ENCODE results near the gene SLC6A18. TPM values are rescaled to one million over a fixed set of nuclear protein-coding genes. Genes with fewer than 3 reads are reported as not detected.

The SLC6A18 gene
- total RNA-seq, 1 donor from 2014 or later: not detected

DNA sequence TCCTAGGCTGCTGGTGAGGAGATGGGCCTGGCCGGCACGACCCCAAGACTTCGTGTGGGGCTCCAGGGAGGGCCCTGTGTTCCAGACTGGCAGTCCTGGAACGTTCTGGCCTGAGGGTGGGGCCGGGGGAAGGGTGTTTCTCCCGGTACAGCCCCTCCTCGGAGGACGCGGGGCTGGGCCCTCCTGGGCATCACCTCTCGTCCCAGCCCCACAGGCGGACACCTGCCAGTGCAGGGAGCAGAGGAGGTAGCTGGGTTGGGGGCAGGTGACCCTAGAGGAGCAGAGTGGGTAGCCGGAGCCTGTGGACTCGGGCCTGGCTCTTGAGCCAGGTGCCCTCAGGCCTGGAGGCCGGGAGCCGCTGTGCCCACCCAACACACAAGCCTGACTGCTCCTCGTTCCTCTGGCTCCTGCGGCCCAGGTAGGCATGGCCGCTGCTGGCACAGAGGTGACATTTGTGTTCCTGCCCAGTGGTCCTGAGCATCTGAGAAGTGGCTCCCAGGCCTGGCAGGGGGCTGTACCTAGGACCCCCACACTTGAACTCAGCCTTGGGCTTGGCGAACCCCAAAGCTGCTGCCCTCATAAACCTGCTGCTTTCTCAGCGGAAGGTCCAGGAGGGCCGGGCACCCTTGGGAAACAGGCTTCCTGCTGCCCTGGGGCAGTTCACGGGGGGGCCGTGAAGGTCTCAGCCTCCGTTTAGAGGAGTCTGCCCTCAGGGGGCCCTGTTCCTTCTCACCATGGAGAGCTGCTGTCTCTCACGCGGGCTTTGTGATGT lies 23.0 kb upstream of the SLC6A18 start:
- no peak for FAIRE-seq

DNA sequence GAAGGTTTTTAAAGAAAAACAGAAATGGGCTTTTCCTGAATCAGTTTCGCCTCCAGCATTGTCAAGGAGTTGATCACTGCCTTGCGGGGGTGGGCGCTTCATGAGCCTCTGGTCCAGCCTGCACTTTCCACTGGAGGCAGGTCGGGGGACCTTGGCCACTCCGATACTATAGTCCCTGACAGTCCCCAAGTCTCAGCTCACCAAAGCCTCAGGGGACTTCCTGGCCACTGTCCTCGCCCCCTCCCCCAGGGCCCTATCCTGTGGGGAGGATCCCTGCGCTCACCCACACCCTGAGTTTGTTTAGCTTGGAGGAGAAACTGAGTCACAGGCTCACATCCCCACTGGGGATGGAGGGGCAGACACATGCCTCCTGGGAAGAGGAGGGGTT lies 22.4 kb upstream of the SLC6A18 start:
- FAIRE-seq (no peak), DNase-seq (ENCODE audit: low spot score in 2 of 2) (no peak)

More for the DNA sequence above, 23.0 kb upstream of the SLC6A18 start:
- no peak for DNase-seq (ENCODE audit: low spot score in 2 of 2)

DNA sequence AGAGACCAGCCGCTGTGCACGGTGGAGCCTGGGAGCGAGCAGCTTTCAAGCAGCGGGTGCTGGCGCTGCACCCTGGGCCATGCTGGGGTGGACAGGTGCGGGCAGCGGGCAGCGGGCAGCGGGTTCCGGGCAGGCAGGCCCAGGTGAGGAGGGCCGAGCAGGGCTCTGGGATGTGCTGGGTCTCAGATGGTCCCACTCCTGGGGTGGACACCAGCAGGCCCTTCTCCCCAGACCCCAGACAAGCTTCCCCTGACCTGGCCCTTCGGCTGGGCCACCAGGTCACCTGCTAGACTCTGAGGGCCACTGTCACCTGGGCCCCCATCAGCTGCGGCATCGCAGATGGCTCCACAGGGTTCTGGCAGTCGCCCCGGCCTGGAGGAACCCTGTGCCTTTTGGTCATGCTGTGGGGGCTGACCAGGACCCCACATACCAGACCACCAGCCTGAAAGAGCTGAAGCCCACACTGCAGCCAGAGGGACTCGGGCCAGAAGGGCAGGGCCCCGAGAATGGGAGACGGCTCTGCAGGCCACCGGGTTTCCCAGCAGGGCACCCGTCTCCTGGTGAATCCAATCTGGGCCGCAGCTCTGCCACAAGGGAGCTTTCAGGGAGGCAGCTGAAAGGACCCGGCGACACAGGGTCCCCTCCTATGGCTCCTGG lies 21.7 kb upstream of the SLC6A18 start:
- DNase-seq (ENCODE audit: low spot score in 2 of 2) (no peak), FAIRE-seq (no peak)

DNA sequence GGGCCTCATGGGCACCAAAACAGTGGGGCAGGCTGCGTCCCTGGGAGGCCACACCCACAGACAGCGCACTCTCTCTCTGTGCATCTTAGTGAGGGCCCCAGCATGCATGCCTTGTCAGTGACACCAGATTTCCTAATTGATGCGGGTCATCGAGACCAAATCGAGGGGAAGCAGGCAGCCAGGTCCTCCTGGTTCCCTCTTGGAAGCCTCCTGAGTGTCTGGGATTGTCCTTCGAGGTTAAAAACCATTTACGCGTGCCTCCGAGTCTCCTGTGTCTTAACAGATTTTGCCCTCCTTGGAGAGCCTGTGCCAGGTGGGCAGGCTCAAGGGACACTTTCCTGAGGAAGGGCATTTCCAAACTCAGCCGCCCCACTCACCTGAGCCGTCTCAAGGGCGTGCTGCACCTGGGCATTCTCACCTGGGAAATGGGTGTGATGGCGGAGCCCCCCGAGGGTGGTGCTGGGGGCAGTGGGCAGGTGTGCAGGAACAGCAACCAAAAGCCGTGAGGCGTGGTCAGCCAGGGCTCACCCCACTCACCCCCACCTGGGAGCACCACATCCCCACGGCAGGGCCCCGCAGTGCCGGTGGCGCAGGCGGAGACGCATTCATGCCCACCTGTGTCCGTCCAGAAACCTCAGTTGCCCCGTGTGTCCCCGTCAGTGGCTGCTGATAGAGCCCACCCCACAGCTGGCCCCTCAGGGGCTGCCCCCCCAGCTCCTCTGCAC lies 21.1 kb upstream of the SLC6A18 start:
- DNase-seq (ENCODE audit: low spot score in 2 of 2): no peak
- FAIRE-seq: no peak

DNA sequence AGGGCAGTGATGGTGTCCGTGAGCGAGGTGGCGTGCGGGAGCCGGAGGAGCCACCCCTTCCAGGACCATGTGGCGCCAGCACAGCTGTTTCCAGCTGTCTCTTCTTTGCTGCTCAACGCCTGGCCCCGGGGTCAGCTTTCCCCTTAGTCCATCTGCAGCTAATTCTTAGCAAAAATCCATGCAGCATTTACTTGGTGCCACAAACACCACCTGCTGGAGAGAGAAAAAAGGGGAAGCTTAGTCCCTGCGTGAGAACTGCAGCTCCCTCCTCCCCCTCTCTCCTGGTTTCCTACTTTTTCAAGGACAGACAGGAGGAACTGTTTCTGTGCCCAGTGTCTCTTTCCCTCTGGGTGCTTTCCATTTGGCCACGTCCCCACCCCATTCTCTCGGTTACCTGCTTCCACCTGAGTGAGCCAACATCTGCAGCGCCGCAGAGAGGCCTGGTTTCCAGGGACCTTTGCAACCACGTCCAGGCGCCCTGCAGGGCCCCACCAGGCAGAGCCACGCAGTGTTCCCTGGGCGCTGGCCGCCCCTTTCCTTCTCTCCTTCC lies 20.4 kb upstream of the SLC6A18 start:
- DNase-seq (ENCODE audit: low spot score in 2 of 2) (peak in 1 of 2 donors; percentile 46), FAIRE-seq (no peak)

DNA sequence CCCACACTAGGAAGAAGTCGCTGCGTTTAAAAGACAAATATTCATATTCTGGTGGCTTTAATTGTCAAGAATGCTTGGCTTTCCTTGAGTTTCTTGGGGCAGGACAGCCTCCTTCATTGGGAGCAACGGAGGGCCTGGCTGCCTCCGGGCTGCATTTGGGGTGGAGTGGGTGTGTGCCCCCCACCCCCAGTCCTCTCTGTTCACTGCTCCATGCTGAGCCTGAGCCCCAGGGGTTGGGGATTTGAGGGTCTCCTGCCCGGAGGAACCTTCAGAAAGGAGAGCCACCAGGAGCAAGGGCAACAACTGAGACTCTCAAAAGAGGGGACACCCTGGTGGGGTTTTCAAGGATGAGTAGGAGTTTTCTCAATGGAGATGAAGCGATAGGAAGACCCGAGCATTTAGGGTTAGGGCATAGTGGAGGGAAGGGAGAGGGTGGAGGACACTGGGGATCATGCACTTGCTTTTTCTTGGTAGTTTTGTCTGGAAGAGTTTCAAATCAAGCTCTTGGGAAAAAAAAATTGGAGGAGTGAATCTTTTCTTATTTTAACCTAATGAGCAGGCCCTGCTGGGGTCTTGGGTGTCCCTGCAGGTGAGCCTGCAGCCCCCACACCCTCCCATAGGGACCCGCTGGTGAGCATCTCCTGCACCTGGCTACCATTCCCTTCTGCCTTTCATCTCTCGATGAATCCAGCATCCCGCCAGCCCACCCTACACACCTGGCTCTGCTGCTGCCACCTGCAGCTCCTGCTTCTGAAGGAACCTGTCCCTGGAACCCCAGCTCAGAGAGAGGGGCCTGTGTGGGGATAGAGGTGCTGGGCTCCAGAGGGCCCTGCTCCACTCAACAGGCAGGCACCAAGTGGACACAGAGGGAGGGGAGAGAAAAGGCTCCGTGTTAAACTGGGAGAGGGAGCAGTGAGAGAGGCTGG lies 19.7 kb upstream of the SLC6A18 start:
- FAIRE-seq: no peak
- no peak for DNase-seq (ENCODE audit: low spot score in 2 of 2)

DNA sequence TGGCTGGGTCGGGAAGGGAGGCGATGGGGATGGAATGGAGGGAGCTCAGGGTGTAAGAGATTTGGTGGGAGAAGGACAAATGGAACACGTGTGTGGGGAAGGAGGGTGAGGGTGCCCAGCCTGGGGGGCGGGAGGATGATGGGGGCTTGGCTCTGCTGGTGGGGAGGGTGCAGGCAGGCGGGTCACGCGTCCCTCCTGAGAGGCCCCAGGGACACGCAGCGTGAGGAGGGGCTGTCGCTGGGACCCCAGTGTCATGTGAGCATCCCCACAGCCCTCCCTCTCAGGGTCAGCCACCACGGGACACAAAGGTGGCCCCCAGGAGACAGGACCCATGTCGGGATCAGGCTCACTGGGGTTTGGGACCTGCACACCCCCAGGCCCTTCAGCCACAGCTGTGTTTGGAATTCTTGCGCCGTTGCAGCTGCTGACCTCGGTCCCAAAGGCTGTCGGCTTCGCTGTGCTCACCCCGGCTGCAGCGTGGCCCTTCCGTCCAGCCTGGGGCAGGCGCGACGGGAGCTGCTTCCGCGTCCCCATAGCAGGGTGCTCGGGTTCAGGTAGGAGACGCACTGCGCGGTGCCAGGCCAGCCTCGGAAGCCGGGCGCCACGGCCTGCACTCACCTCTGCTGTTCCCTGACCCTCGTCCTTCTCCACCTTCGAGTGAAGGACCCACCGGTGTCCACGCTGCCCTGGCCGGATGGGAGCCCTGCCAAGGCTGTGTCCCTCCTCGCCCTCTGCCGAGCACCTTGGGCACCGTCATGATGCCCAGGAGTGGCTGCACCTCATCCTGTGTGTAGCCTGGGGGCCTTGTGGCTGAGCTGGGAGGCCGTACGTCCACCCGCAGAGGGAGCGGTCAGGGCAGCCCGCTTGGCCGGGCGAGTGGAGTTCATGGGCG lies 18.4 kb upstream of the SLC6A18 start:
- FAIRE-seq (no peak), DNase-seq (ENCODE audit: low spot score in 2 of 2) (no peak)

DNA sequence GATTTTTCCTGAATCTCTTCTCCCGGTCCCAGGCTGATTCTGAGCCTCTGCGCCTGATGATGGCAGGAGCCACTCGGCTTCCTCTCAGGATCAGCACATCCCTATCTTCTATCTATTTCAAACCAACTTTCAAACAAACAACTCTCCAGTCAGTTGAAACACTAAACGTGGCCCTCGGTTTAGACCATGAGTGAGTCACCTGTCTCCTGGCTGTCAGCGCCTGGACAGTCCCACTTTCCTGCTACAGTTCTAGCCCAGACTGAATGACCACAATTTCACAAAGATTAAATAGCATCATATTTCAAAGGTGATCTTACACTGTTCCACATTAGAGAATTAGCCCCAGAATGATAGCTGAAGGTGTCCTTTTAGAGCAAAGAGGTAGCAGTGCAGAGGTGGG lies 17.6 kb upstream of the SLC6A18 start:
- no peak for DNase-seq (ENCODE audit: low spot score in 2 of 2)
- FAIRE-seq: no peak

DNA sequence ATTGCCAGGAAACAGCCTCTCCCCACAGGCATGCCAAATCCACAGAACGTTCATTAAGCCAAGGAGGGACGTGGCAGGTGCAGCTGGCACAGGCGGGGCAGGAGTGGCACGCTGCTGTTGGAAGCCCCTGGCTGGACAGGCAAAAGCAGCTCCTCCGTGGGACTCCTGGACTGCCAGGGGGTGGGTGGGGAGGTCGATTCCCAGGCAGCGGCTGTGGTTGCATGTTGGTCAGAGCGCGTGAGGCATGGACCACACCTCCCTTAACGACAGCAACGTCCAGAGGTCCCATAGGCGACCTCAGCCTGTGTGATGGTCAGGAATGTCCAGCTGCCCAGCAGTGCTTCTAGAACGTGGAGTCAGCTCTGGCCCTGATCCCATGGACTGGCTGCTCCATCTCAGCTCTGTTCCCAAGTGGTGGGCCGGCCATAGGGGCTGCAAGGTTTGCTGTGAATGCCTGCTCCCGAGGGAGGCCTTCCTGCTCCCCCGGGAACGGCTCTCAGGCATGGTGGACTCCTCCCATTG lies 16.9 kb upstream of the SLC6A18 start:
- no peak for FAIRE-seq
- DNase-seq (ENCODE audit: low spot score in 2 of 2): no peak

DNA sequence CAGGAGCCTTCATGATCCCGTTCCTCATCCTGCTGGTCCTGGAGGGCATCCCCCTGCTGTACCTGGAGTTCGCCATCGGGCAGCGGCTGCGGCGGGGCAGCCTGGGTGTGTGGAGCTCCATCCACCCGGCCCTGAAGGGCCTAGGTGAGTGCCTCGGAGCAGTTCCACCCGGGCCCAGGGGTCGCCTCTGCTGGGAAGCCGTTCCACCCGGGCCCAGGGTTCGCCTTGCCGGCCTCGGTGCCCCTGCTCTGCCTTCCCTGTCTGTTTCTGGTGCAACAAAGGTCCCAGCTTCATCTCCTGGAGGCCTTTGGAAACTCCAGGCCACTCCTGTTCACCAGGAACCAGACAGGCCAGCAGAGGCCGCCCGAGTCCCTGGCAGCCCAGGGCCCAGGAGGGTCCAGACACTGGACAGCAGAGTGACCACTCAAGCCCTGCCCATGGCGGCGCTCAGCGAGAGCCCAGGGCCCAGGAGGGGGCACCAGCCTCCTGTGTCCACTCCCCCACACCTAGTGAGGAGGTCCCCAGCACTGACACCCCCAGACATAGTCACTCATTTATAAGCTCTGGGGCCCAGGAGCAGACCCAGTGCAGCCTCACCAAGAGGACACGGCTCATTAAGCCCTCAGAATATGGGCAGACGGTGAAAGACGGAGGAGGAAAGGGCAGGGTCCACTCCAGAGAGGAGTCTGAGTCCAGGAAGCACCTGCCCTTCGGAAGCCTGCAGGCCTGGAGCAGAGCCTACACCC lies 16.3 kb upstream of the SLC6A18 start:
- FAIRE-seq (no peak), DNase-seq (ENCODE audit: low spot score in 2 of 2) (peak in 1 of 2 donors; percentile 42)

DNA sequence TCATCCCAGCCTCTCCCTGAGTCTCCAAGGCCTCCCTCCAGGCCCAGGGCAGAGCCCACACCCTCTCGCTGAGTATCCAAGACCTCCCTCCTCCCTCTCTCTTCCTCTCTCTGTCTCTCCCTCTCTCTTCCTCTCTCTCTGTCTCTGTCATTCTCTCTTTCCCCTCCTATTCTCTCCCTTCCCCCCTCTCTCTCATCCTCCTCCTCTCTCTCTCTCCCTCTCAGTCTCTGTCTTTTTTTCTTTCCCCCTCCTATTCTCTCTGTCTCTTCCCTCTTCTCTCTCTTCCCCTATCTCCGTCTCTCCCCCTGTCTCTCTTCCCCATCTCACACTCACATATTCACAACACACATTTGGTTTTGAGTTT lies 15.7 kb upstream of the SLC6A18 start:
- DNase-seq (ENCODE audit: low spot score in 2 of 2) (no peak), FAIRE-seq (no peak)

DNA sequence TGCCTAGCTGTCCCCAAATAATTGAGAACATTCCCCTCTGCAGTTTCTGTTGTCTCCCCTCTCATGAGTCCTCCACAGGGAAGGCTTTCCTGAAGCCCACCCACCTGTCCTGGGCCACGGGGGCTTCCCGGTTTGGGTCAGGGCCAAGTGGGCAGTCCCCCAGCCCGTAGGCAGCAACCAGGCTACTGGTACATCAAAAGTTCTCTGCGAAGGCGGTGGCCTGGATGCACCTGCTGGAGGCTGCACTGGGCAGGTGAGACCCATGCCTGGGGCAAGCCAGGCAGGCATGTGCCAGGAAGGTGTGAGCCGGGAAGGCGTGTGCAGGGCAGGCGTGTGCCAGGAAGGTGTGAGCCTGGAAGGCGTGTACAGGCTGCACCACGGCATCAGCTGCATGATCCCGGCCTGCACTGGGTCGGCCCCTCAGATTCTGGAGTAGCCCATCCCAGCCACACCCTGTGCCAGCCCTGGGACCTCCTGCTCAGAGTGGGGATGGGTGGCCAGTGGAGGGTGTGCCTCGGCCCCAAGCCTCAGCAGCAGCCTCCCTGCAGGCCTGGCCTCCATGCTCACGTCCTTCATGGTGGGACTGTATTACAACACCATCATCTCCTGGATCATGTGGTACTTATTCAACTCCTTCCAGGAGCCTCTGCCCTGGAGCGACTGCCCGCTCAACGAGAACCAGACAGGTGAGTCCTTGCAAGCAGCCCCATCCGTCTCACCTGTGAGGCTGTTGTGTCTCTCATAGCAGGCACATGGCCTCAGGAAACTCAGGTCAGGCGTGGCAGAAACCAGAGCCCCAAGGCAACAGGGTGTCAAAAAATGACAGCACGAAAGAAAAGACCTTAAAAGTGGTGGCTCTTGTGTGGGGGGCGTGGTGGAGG lies 15.0 kb upstream of the SLC6A18 start:
- FAIRE-seq (no peak), DNase-seq (ENCODE audit: low spot score in 2 of 2) (no peak)

DNA sequence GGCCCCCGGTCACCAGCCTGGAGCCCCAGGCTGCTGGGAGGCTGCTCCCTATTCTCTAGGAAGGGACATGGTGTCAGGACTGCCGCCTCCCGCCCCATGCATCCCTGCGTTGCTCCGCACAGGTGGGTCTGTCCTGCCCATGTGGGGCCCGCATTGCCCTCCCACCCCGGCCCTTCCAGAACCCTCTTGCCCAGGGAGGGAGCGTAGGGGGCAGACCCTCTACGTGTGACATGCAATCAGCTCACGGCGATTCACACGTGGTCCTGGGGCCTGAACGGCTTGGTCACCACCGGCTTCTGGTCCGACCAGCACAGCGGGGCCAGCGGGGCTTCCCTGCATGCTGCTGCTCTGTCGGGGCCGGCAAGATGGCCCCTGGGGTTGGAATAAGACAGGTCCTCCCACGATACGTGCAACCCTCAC lies 14.3 kb upstream of the SLC6A18 start:
- FAIRE-seq: no peak
- no peak for DNase-seq (ENCODE audit: low spot score in 2 of 2)

DNA sequence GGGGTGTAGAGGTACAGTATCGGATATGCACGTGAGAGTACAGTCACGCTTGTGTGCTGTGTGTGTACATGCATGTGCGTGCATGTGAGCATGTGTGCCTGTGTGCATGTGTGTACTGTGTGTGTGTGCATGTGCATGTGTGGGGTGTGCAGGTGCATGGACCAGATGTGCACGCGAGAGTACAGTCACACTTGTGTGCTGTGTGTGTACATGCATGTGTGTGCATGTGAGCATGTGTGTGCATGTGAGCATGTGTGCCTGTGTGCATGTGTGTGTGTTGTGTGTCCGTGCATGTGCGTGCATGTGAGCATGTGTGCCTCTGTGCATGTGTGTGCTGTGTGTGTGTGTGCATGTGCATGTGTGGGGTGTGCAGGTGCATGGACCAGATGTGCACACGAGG lies 13.5 kb upstream of the SLC6A18 start:
- no peak for FAIRE-seq
- no peak for DNase-seq (ENCODE audit: low spot score in 2 of 2)

DNA sequence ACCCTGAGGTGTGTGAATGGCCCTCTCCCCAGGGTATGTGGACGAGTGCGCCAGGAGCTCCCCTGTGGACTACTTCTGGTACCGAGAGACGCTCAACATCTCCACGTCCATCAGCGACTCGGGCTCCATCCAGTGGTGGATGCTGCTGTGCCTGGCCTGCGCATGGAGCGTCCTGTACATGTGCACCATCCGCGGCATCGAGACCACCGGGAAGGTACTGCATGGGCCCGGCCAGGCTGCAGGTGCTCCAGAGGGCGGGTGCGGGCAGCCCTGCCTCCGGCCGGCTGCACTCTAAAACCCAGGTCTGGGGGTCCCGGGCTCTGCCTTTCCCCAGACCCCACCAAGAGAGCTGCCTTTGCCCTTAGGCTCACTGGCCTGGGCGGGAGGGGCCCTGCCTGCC lies 12.9 kb upstream of the SLC6A18 start:
- no peak for FAIRE-seq
- no peak for DNase-seq (ENCODE audit: low spot score in 2 of 2)

DNA sequence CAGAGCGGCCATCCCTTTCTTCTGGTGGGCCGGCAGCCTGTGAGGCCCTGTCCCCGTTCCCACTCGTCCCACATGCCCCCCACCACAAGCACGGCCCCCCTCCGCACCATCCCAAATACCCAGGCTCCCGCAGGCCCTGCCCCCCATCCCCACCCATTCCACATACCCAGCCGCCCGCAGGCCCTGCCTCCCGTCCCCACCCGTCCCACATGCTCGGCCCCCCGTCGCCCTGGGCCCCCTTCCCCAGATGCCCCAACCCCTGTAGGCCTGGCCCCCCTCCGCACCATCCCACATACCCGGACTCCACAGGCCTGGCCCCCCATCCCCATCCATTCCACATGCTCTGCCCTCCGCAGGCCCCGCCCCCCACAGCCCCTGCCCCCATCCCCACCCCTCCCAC lies 12.3 kb upstream of the SLC6A18 start:
- DNase-seq (ENCODE audit: low spot score in 2 of 2) (no peak), FAIRE-seq (no peak)

DNA sequence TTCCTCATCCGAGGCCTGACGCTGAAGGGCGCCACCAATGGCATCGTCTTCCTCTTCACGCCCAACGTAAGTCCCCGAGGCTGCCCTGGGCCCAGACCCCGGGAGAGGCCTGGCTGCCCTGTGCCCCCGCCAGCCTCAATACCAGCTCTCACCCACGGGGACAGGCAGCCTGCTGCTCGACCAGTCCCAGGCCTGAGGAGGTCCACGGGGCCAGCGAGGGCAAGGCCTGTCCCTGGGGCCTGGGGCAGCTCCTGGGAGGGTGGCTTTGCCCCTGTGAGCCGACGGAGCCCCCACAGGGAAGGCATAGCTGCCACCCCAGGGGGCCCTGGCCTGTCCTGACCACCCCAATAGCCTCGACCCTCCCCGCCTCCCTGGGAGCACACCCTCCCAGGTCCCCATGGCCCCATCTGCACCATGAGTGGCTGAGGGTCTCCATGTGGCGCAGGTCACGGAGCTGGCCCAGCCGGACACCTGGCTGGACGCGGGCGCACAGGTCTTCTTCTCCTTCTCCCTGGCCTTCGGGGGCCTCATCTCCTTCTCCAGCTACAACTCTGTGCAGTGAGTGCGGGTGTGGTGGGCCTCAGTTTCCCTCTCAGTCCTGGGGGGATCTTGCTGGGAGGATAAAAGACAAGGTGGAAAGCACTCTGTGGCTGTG lies 11.5 kb upstream of the SLC6A18 start:
- FAIRE-seq (no peak), DNase-seq (ENCODE audit: low spot score in 2 of 2) (no peak)

Data from frontal cortex (tissue), 4 donors.